NB4 (cell line): Measurements from ENCODE around the gene TEC.

Experiments used
- DNase-seq: peaks from one replicate; pipeline ENCODE4 v3.0.0; 2010; ENCODE audit warnings: low read depth
- H3K4me3 ChIP-seq: one replicate; pipeline ENCODE4 v1.5.1; 2011; ENCODE audit warnings: mild to moderate bottlenecking, low read depth, low read length, moderate library complexity
- CTCF ChIP-seq: IDR thresholded peaks from one replicate; pipeline ENCODE4 v1.5.1; 2012; ENCODE audit warnings: low read depth, low read length
- MAX ChIP-seq: IDR thresholded peaks from 2 replicates; pipeline ENCODE4 v1.6.1; 2011; ENCODE audit warnings: low read depth, low read length
- MYC ChIP-seq: IDR thresholded peaks from 2 replicates; pipeline ENCODE4 v1.6.1; 2011; ENCODE audit warnings: low read depth, low read length
- POLR2A ChIP-seq: IDR thresholded peaks from 2 replicates; pipeline ENCODE4 v1.6.1; 2011; ENCODE audit warnings: mild to moderate bottlenecking; ENCODE audit not compliant: insufficient read length; ENCODE audit errors: extremely low read depth

The TEC gene

GRCh38 chr4:48119646-48120045 is 150.0 kb downstream of the TEC start:
- DNase-seq = no peak
- no peak overlapping the region for H3K4me3 ChIP-seq
- TF ChIP-seq CTCF = no peak
- no peak for TF ChIP-seq POLR2A
- no peak for TF ChIP-seq MAX
- no peak for TF ChIP-seq MYC

- H3K4me3 ChIP-seq = no peak overlapping the region
- no peak for TF ChIP-seq CTCF
- no peak for TF ChIP-seq MAX
- TF ChIP-seq MYC = no peak
- TF ChIP-seq POLR2A = no peak
- no peak for DNase-seq
Observed at GRCh38 chr4:48118081-48118480, 151.6 kb downstream of the TEC start.

- no peak overlapping the region for H3K4me3 ChIP-seq
- no peak for DNase-seq
- TF ChIP-seq MYC (no peak), POLR2A (no peak), CTCF (no peak), MAX (no peak)
Observed at GRCh38 chr4:48116582-48116981, 153.1 kb downstream of the TEC start.

- TF ChIP-seq CTCF (no peak), MAX (no peak), POLR2A (no peak), MYC (no peak)
- H3K4me3 ChIP-seq = no peak overlapping the region
- DNase-seq = no peak
Observed at GRCh38 chr4:48114412-48114811, 155.2 kb downstream of the TEC start.

GRCh38 chr4:48112017-48112667 is 157.5 kb downstream of the TEC start:
- H3K4me3 ChIP-seq = no peak overlapping the region
- no peak for DNase-seq
- no peak for TF ChIP-seq MAX
- no peak for TF ChIP-seq CTCF
- TF ChIP-seq MYC = no peak
- TF ChIP-seq POLR2A = no peak

GRCh38 chr4:48110452-48110978 is 159.1 kb downstream of the TEC start:
- H3K4me3 ChIP-seq = no peak overlapping the region
- no peak for TF ChIP-seq CTCF
- TF ChIP-seq MYC = no peak
- TF ChIP-seq MAX = no peak
- no peak for TF ChIP-seq POLR2A
- no peak for DNase-seq
